ENCODE data around the gene NLGN3.

Gene NLGN3

DNA sequence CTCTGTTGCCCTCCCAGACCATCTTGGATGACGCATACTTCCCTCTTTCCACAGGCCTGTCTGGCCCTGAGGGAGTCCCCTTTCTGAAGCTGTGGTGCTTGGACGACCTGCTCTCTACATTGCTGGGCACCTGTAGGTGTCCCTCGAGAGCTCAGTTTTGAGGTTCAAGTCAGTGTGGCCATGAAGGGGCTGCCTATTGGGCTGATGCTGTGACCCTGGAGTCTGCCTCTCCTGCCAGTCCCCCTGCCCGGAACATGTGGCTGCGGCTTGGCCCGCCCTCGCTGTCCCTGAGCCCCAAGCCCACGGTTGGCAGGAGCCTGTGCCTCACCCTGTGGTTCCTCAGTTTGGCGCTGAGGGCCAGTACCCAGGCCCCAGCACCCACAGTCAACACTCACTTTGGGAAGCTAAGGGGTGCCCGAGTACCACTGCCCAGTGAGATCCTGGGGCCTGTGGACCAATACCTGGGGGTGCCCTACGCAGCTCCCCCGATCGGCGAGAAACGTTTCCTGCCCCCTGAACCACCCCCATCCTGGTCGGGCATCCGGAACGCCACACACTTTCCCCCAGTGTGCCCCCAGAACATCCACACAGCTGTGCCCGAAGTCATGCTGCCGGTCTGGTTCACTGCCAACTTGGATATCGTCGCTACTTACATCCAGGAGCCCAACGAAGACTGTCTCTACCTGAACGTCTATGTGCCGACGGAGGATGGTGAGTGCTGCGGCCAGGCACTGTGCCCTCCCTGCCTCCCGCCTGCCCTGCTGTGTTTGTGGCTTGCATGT, 3.0 kb downstream of the NLGN3 start:
- no peak overlapping the region for H3K27ac ChIP-seq (ENCODE audit: poor library complexity, severe bottlenecking)
- no peaks in the 10 kb centered on the region for H3K27me3 ChIP-seq (ENCODE audit: insufficient read depth, poor library complexity, severe bottlenecking)
- no peaks in the 10 kb centered on the region for H3K9me3 ChIP-seq (ENCODE audit: severe bottlenecking)
- no peaks in the 10 kb centered on the region for H3K4me1 ChIP-seq (ENCODE audit: insufficient read depth, poor library complexity, severe bottlenecking)
- DNase-seq (ENCODE audit: low spot score) (no peak), ATAC-seq (ENCODE audit: low read depth) (no peak)
- no peak overlapping the region for H3K4me3 ChIP-seq (ENCODE audit: severe bottlenecking)
- no peaks in the 10 kb centered on the region for H3K36me3 ChIP-seq (ENCODE audit: low read depth)
- TF ChIP-seq CTCF (IDR thresholded peaks at IDR 0.05; ENCODE audit: poor library complexity, severe bottlenecking), result no peak

DNA sequence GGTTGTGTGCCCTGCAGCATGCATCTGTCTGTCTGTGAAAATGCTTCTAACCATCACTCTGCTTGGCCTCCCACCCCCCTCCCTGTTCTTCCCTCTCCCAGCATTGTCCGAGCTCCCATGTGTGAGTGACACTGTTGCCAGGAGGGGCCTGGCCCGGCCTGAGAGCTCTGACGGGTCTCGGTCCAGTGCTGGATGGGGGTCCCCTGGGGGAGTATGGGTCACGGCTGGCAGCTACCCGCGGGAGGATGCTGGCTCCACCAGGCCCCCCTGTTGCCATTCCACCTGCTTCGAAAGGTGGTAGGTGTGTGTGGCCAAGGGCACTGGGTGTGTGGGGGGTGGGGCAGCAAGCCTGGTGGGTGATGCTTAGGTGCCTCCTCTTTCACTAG, 3.6 kb downstream of the NLGN3 start:
- Histone ChIP-seq H3K36me3 (ENCODE audit: low read depth) (no peaks in the 10 kb centered on the region), H3K27me3 (ENCODE audit: insufficient read depth, poor library complexity, severe bottlenecking) (no peaks in the 10 kb centered on the region), H3K4me1 (ENCODE audit: insufficient read depth, poor library complexity, severe bottlenecking) (no peaks in the 10 kb centered on the region), H3K27ac (ENCODE audit: poor library complexity, severe bottlenecking) (no peak overlapping the region), H3K9me3 (ENCODE audit: severe bottlenecking) (no peaks in the 10 kb centered on the region), H3K4me3 (ENCODE audit: severe bottlenecking) (no peak overlapping the region)
- TF ChIP-seq CTCF (IDR thresholded peaks at IDR 0.05; ENCODE audit: poor library complexity, severe bottlenecking), result no peak
- ATAC-seq (ENCODE audit: low read depth), result no peak
- DNase-seq (ENCODE audit: low spot score), result no peak

DNA sequence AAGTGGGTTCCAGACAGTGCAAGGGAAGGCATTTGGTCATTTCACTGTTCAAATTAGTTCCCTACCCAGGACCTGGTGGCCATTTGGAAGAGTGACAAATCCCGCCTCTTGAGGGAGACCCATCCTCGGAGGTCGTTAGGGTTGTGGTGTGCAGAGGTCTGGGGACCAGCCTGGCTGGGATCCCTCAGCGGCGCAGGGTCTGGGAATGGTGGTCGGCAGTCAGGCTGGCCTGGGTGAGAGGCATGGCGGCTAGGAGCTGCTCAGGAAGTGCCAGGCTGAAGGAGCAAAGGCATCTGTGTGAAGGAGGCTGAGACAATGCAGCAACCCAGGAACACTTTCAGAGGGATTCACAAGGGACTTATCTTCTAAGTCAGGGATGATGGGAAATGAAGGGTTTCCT, 6.7 kb downstream of the NLGN3 start:
- no peak for ATAC-seq (ENCODE audit: low read depth)

DNA sequence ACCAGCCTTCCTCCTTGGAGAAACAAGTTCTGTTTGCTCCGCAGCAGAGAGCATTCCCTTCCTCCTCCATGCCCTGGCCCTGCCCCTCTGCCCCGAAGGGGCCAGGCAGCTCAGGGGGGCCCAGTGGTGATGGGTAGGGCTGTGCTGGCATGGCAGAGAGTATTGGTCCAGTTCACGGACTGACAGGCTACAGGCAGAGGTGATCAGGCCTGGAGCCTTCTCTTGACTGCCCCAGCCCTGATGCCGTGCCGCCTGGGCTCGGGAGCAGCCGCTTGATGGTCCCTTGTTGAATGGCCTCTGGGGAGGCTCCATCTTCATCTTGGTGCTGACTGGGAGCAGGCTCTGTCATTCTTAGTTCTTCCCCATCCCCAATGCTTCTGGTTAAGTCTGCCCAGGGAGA, 9.6 kb downstream of the NLGN3 start:
- DNase-seq (ENCODE audit: low spot score) (no peak), ATAC-seq (ENCODE audit: low read depth) (no peak)
- H3K27me3 ChIP-seq (ENCODE audit: insufficient read depth, poor library complexity, severe bottlenecking), result no peaks in the 10 kb centered on the region
- no peak overlapping the region for H3K27ac ChIP-seq (ENCODE audit: poor library complexity, severe bottlenecking)
- no peak for TF ChIP-seq CTCF (IDR thresholded peaks at IDR 0.05; ENCODE audit: poor library complexity, severe bottlenecking)
- H3K9me3 ChIP-seq (ENCODE audit: severe bottlenecking), result no peaks in the 10 kb centered on the region
- H3K4me3 ChIP-seq (ENCODE audit: severe bottlenecking), result no peak overlapping the region
- H3K4me1 ChIP-seq (ENCODE audit: insufficient read depth, poor library complexity, severe bottlenecking), result no peaks in the 10 kb centered on the region
- H3K36me3 ChIP-seq (ENCODE audit: low read depth), result no peaks in the 10 kb centered on the region

More for the DNA sequence above, 6.7 kb downstream of the NLGN3 start:
- no peak overlapping the region for H3K4me3 ChIP-seq (ENCODE audit: severe bottlenecking)
- H3K27me3 ChIP-seq (ENCODE audit: insufficient read depth, poor library complexity, severe bottlenecking), result no peaks in the 10 kb centered on the region
- no peak for TF ChIP-seq CTCF (IDR thresholded peaks at IDR 0.05; ENCODE audit: poor library complexity, severe bottlenecking)
- no peak overlapping the region for H3K27ac ChIP-seq (ENCODE audit: poor library complexity, severe bottlenecking)
- no peaks in the 10 kb centered on the region for H3K36me3 ChIP-seq (ENCODE audit: low read depth)
- H3K4me1 ChIP-seq (ENCODE audit: insufficient read depth, poor library complexity, severe bottlenecking), result no peaks in the 10 kb centered on the region
- DNase-seq (ENCODE audit: low spot score), result no peak
- H3K9me3 ChIP-seq (ENCODE audit: severe bottlenecking), result no peaks in the 10 kb centered on the region

DNA sequence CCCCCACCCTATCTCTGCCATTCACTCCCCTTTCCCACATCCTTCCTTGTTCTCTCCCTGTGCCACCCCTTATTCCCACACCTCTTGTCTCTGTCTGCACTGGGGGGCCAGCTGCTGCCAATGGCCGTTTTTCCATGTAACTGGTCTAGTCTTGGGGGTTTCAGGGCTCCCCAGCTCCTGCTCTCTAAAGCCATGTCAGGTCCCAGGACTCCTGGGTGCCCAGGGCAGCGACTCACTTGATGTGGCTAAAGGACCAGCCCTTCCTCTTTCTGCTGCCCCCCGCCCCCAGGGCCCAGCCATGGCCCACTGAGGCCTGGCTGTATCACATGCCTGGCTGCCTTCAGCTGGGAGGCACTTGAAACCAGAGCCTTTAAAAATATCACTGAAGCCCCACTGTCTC, 10.0 kb downstream of the NLGN3 start:
- DNase-seq (ENCODE audit: low spot score) (no peak), ATAC-seq (ENCODE audit: low read depth) (no peak)
- Histone ChIP-seq H3K36me3 (ENCODE audit: low read depth) (no peaks in the 10 kb centered on the region), H3K27me3 (ENCODE audit: insufficient read depth, poor library complexity, severe bottlenecking) (no peaks in the 10 kb centered on the region), H3K4me3 (ENCODE audit: severe bottlenecking) (no peak overlapping the region), H3K9me3 (ENCODE audit: severe bottlenecking) (no peaks in the 10 kb centered on the region), H3K27ac (ENCODE audit: poor library complexity, severe bottlenecking) (no peak overlapping the region), H3K4me1 (ENCODE audit: insufficient read depth, poor library complexity, severe bottlenecking) (no peaks in the 10 kb centered on the region)
- no peak for TF ChIP-seq CTCF (IDR thresholded peaks at IDR 0.05; ENCODE audit: poor library complexity, severe bottlenecking)

All from RWPE2 (cell line).